Astrocyte (in vitro differentiated cells and primary cell): ENCODE data around the gene RAVER1.

Source experiments
- CTCF ChIP-seq: IDR thresholded peaks from 2 replicates; pipeline ENCODE4 v1.5.1; 2011; ENCODE audit warnings: low read depth, mild to moderate bottlenecking, inconsistent platforms, low read length, moderate library complexity; ENCODE audit not compliant: insufficient read depth
- EZH2 ChIP-seq: IDR thresholded peaks from 2 replicates; pipeline ENCODE4 v1.6.1; 2012; ENCODE audit warnings: mild to moderate bottlenecking, low read length, inconsistent platforms; ENCODE audit not compliant: insufficient read depth

- TF ChIP-seq CTCF (no peak), EZH2 (no peak)
These were observed 11.5 kb upstream of the RAVER1 start for GRCh38 chr19:10344780-10345179.
